ENCODE measurements around the gene TTLL6. TPM values are rescaled to one million over a fixed set of nuclear protein-coding genes. Genes with fewer than 3 reads are reported as not detected.
A peak's percentile ranks its signal among the peaks of the same experiment; 100 is the strongest.
"Not testable (repeated sequence)": the region's sequence is repeated elsewhere in the genome, so short reads cannot be mapped to it uniquely, and the experiment has no call there.

The TTLL6 gene
- total RNA-seq, 2 experiments from 2014 or later = not detected

- peaks cover 52% of the 10 kb centered on the region for H3K36me3 Mint-ChIP-seq (ENCODE audit: low read depth)
- peak overlapping the region; percentile 90 for H3K27ac Mint-ChIP-seq
- POLR2A ChIA-PET = not testable (repeated sequence)
These were observed 20.4 kb upstream of the TTLL6 start for GRCh38 chr17:48837458-48837857.

GRCh38 chr17:48835971-48836370 lies 18.9 kb upstream of the TTLL6 start:
- Mint-ChIP-seq H3K27ac (peak overlapping the region; percentile 1), H3K27me3 (ENCODE audit: low read depth) (no peaks in the 10 kb centered on the region), H3K4me1 (ENCODE audit: low read depth) (peaks cover 92% of the 10 kb centered on the region), H3K9me3 (ENCODE audit: insufficient read depth) (no peaks in the 10 kb centered on the region), H3K36me3 (ENCODE audit: low read depth) (peaks cover 47% of the 10 kb centered on the region), H3K4me3 (no peak overlapping the region)
- no peak for DNase-seq
- ATAC-seq = no peak
- ChIA-PET POLR2A (interaction anchor here (0.6 to 1.3 kb wide), 3 partner anchors 15 to 35 kb away, joined by 3 to 4 read pairs (median 3); partner anchors contain the start of gene TTLL6), CTCF (interaction anchor here (0.9 to 3.3 kb wide), 12 partner anchors 13 to 156 kb away, joined by 3 to 20 read pairs (median 6); partner anchors contain the start of genes ATP5MC1 and TTLL6)

More at GRCh38 chr17:48837458-48837857, 20.4 kb upstream of the TTLL6 start:
- peaks cover 94% of the 10 kb centered on the region for H3K4me1 Mint-ChIP-seq (ENCODE audit: low read depth)
- H3K4me3 Mint-ChIP-seq = peak overlapping the region; percentile 67
- CTCF ChIA-PET = interaction anchor here (3.0 to 3.3 kb wide), 2 partner anchors 21 to 41 kb away, joined by 13 to 20 read pairs; partner anchors contain the start of gene TTLL6
- not testable (repeated sequence) for H3K9me3 Mint-ChIP-seq (ENCODE audit: insufficient read depth); H3K27me3 Mint-ChIP-seq (ENCODE audit: low read depth)
- peak; percentile 50 for ATAC-seq
- DNase-seq = peak; percentile 51

- H3K36me3 Mint-ChIP-seq (ENCODE audit: low read depth) = peaks cover 40% of the 10 kb centered on the region
- no peak overlapping the region for H3K27ac Mint-ChIP-seq
- ChIA-PET POLR2A (interaction anchor here (0.6 to 1.3 kb wide), 2 partner anchors 18 to 31 kb away, joined by 3 to 4 read pairs; partner anchors contain the start of gene TTLL6), CTCF (interaction anchor here (0.9 to 3.3 kb wide), 11 partner anchors 12 to 155 kb away, joined by 3 to 20 read pairs (median 7); partner anchors contain the start of genes ATP5MC1 and TTLL6)
- no peak overlapping the region for H3K4me3 Mint-ChIP-seq
- ATAC-seq = no peak
- H3K4me1 Mint-ChIP-seq (ENCODE audit: low read depth) = peaks cover 84% of the 10 kb centered on the region
- H3K9me3 Mint-ChIP-seq (ENCODE audit: insufficient read depth) = no peaks in the 10 kb centered on the region
- DNase-seq = no peak
- H3K27me3 Mint-ChIP-seq (ENCODE audit: low read depth) = no peaks in the 10 kb centered on the region
These were observed 17.9 kb upstream of the TTLL6 start for GRCh38 chr17:48834973-48835372.

GRCh38 chr17:48831549-48831883 lies 14.5 kb upstream of the TTLL6 start:
- H3K27me3 Mint-ChIP-seq (ENCODE audit: low read depth) = peaks cover 3% of the 10 kb centered on the region
- H3K36me3 Mint-ChIP-seq (ENCODE audit: low read depth) = peaks cover 22% of the 10 kb centered on the region
- peak overlapping the region; percentile 97 for H3K4me3 Mint-ChIP-seq
- peaks cover 52% of the 10 kb centered on the region for H3K4me1 Mint-ChIP-seq (ENCODE audit: low read depth)
- DNase-seq (no peak), ATAC-seq (no peak)
- ChIA-PET CTCF (interaction anchor here (0.8 to 3.0 kb wide), 9 partner anchors 10 to 153 kb away, joined by 3 to 15 read pairs (median 4); no protein-coding TSS in a partner anchor), POLR2A (interaction anchor here (0.7 to 1.2 kb wide), 3 partner anchors 10 to 20 kb away, joined by 3 read pairs; no protein-coding TSS in a partner anchor)
- H3K27ac Mint-ChIP-seq = peak overlapping the region; percentile 99
- H3K9me3 Mint-ChIP-seq (ENCODE audit: insufficient read depth) = no peaks in the 10 kb centered on the region

GRCh38 chr17:48830840-48831548 lies 14.0 kb upstream of the TTLL6 start, which contains the start of gene CALCOCO2:
TSS of gene CALCOCO2 (plus strand) at chr17:48831035. CDS start at chr17:48841708, 10,673 bp downstream.
- H3K4me3 Mint-ChIP-seq = peak within 1 kb of the TSS; percentile 97
- peaks cover 47% of the 10 kb centered on the region for H3K4me1 Mint-ChIP-seq (ENCODE audit: low read depth)
- POLR2A ChIA-PET = interaction anchor here (1.2 kb wide), 2 partner anchors 10 to 32 kb away, joined by 3 read pairs; no protein-coding TSS in a partner anchor
- H3K27ac Mint-ChIP-seq = peak within 1 kb of the TSS; percentile 99
- ATAC-seq (peak; percentile 90), DNase-seq (peak; percentile 93)
- CTCF ChIA-PET = interaction anchor here (0.8 to 3.0 kb wide), 11 partner anchors 11 to 152 kb away, joined by 3 to 15 read pairs (median 3); no protein-coding TSS in a partner anchor
- peaks cover 3% of the 10 kb centered on the region for H3K27me3 Mint-ChIP-seq (ENCODE audit: low read depth)
- H3K9me3 Mint-ChIP-seq (ENCODE audit: insufficient read depth) = no peaks in the 10 kb centered on the region
- H3K36me3 Mint-ChIP-seq (ENCODE audit: low read depth) = peaks cover 18% of the 10 kb centered on the region

GRCh38 chr17:48825446-48826381 lies 8.7 kb upstream of the TTLL6 start:
- H3K9me3 Mint-ChIP-seq (ENCODE audit: insufficient read depth) = no peaks in the 10 kb centered on the region
- CTCF ChIA-PET = no interaction called here
- peaks cover 12% of the 10 kb centered on the region for H3K27me3 Mint-ChIP-seq (ENCODE audit: low read depth)
- H3K4me1 Mint-ChIP-seq (ENCODE audit: low read depth) = peaks cover 4% of the 10 kb centered on the region
- DNase-seq (no peak), ATAC-seq (no peak)
- H3K27ac Mint-ChIP-seq = no peak overlapping the region
- no peak overlapping the region for H3K4me3 Mint-ChIP-seq
- POLR2A ChIA-PET = interaction anchor here (0.6 kb wide), 1 partner anchor 43 kb away, joined by 6 read pairs; no protein-coding TSS in a partner anchor
- H3K36me3 Mint-ChIP-seq (ENCODE audit: low read depth) = no peaks in the 10 kb centered on the region

- H3K27me3 Mint-ChIP-seq (ENCODE audit: low read depth) = peaks cover 36% of the 10 kb centered on the region
- not testable (repeated sequence) for ATAC-seq
These were observed 3.9 kb upstream of the TTLL6 start for GRCh38 chr17:48820936-48821335.

GRCh38 chr17:48819466-48819865 lies 2.4 kb upstream of the TTLL6 start:
- Mint-ChIP-seq H3K27ac (no peak overlapping the region), H3K9me3 (ENCODE audit: insufficient read depth) (no peaks in the 10 kb centered on the region), H3K36me3 (ENCODE audit: low read depth) (no peaks in the 10 kb centered on the region), H3K27me3 (ENCODE audit: low read depth) (peaks cover 49% of the 10 kb centered on the region), H3K4me1 (ENCODE audit: low read depth) (peaks cover 18% of the 10 kb centered on the region), H3K4me3 (no peak overlapping the region)
- ChIA-PET CTCF (interaction anchor here (18.1 kb wide), 1 partner anchor 55 kb away, joined by 756 read pairs; no protein-coding TSS in a partner anchor), POLR2A (no interaction called here)
- no peak for DNase-seq
- no peak for ATAC-seq

More at GRCh38 chr17:48820936-48821335, 3.9 kb upstream of the TTLL6 start:
- not testable (repeated sequence) for H3K36me3 Mint-ChIP-seq (ENCODE audit: low read depth); H3K4me3 Mint-ChIP-seq; H3K27ac Mint-ChIP-seq; H3K9me3 Mint-ChIP-seq (ENCODE audit: insufficient read depth); DNase-seq
- ChIA-PET CTCF (interaction anchor here (0.7 to 2.6 kb wide), 3 partner anchors 31 to 64 kb away, joined by 3 to 9 read pairs (median 4); no protein-coding TSS in a partner anchor), POLR2A (interaction anchor here (0.6 kb wide), 1 partner anchor 72 kb away, joined by 4 read pairs; no protein-coding TSS in a partner anchor)
- peaks cover 14% of the 10 kb centered on the region for H3K4me1 Mint-ChIP-seq (ENCODE audit: low read depth)

GRCh38 chr17:48818361-48818841 lies 1.4 kb upstream of the TTLL6 start:
- no peak overlapping the region for H3K27ac Mint-ChIP-seq
- H3K9me3 Mint-ChIP-seq (ENCODE audit: insufficient read depth) = no peaks in the 10 kb centered on the region
- peaks cover 52% of the 10 kb centered on the region for H3K27me3 Mint-ChIP-seq (ENCODE audit: low read depth)
- CTCF ChIA-PET = interaction anchor here (1.6 to 18.1 kb wide), 2 partner anchors 56 to 214 kb away, joined by 5 to 756 read pairs; no protein-coding TSS in a partner anchor
- no peak for DNase-seq
- peaks cover 19% of the 10 kb centered on the region for H3K4me1 Mint-ChIP-seq (ENCODE audit: low read depth)
- H3K4me3 Mint-ChIP-seq = no peak overlapping the region
- no peak for ATAC-seq
- POLR2A ChIA-PET = interaction anchor here (0.6 to 0.7 kb wide), 2 partner anchors 12 to 149 kb away, joined by 3 read pairs; no protein-coding TSS in a partner anchor
- no peaks in the 10 kb centered on the region for H3K36me3 Mint-ChIP-seq (ENCODE audit: low read depth)

- ATAC-seq = no peak
- no peak overlapping the region for H3K27ac Mint-ChIP-seq
- peak overlapping the region; percentile 75 for H3K4me3 Mint-ChIP-seq
- DNase-seq = no peak
- H3K4me1 Mint-ChIP-seq (ENCODE audit: low read depth) = peaks cover 19% of the 10 kb centered on the region
- ChIA-PET POLR2A (interaction anchor here (1.6 kb wide), 1 partner anchor 19 kb away, joined by 4 read pairs; no protein-coding TSS in a partner anchor), CTCF (interaction anchor here (1.1 to 18.1 kb wide), 10 partner anchors 12 to 220 kb away, joined by 3 to 756 read pairs (median 8); partner anchors contain the start of gene CALCOCO2)
- H3K9me3 Mint-ChIP-seq (ENCODE audit: insufficient read depth) = no peaks in the 10 kb centered on the region
- peaks cover 52% of the 10 kb centered on the region for H3K27me3 Mint-ChIP-seq (ENCODE audit: low read depth)
- H3K36me3 Mint-ChIP-seq (ENCODE audit: low read depth) = no peaks in the 10 kb centered on the region
These were observed 623 bp downstream of the TTLL6 start for GRCh38 chr17:48816438-48816773.

GRCh38 chr17:48815311-48815710 lies 1.7 kb downstream of the TTLL6 start:
- H3K4me1 Mint-ChIP-seq (ENCODE audit: low read depth) = peaks cover 19% of the 10 kb centered on the region
- DNase-seq (no peak), ATAC-seq (no peak)
- ChIA-PET CTCF (interaction anchor here (0.7 to 18.1 kb wide), 16 partner anchors 11 to 218 kb away, joined by 3 to 756 read pairs (median 8); partner anchors contain the start of genes ATP5MC1, CALCOCO2 and PRAC2), POLR2A (no interaction called here)
- no peak overlapping the region for H3K4me3 Mint-ChIP-seq
- no peaks in the 10 kb centered on the region for H3K36me3 Mint-ChIP-seq (ENCODE audit: low read depth)
- H3K27ac Mint-ChIP-seq = no peak overlapping the region
- H3K27me3 Mint-ChIP-seq (ENCODE audit: low read depth) = peaks cover 52% of the 10 kb centered on the region
- no peaks in the 10 kb centered on the region for H3K9me3 Mint-ChIP-seq (ENCODE audit: insufficient read depth)

Measured in activated CD8-positive, alpha-beta T cell treated with anti-CD3 and anti-CD28 coated beads, Interleukin-2, amount 10 ng/mL, durations not matched to agents 7 days and 5 days (primary cell).